PC-9 (cell line): ENCODE measurements around the gene SCYGR7.

Experiments used
- CTCF ChIP-seq: fragments of 200-600 bp; sonication (generic); conservative IDR thresholded peaks from 2 replicates; pipeline ENCODE4 v1.6.1; 2017; ENCODE audit warnings: mixed run types, antibody characterized with exemption, mild to moderate bottlenecking, moderate library complexity
- EZH2 ChIP-seq: fragments of 200-600 bp; sonication (generic); IDR thresholded peaks from 2 replicates; pipeline ENCODE4 v1.8.0; 2017; ENCODE audit warnings: antibody characterized with exemption, low read depth

- TF ChIP-seq EZH2 (no peak), CTCF (no peak)
Measured at GRCh38 chr2:227774895-227775842, 47.0 kb downstream of the SCYGR7 start.
